Stimulated activated naive CD4-positive, alpha-beta T cell treated with Interleukin-2 at 50 U/mL for 16 hours (primary cell): Measurements from ENCODE around the gene DOK5.

Experiments
- DNase-seq: peaks from one replicate; lab custom pipeline; 2025; lab: John Stamatoyannopoulos, UW

Gene DOK5

GRCh38 chr20:54515793-54516628 lies 40.6 kb downstream of the DOK5 start:
- DNase-seq = no peak

- DNase-seq = no peak
These were observed 42.0 kb downstream of the DOK5 start for GRCh38 chr20:54517241-54517975.

GRCh38 chr20:54524849-54525248 lies 49.5 kb downstream of the DOK5 start:
- DNase-seq = no peak

- no peak for DNase-seq
These were observed 50.7 kb downstream of the DOK5 start for GRCh38 chr20:54525916-54526590.

GRCh38 chr20:54526801-54527200 lies 51.4 kb downstream of the DOK5 start:
- no peak for DNase-seq

- no peak for DNase-seq
These were observed 57.2 kb downstream of the DOK5 start for GRCh38 chr20:54532573-54532972.

GRCh38 chr20:54534101-54534500 lies 58.7 kb downstream of the DOK5 start:
- no peak for DNase-seq

GRCh38 chr20:54535033-54535432 lies 59.6 kb downstream of the DOK5 start:
- no peak for DNase-seq

- no peak for DNase-seq
These were observed 60.4 kb downstream of the DOK5 start for GRCh38 chr20:54535746-54536145.

GRCh38 chr20:54539521-54540046 lies 64.2 kb downstream of the DOK5 start:
- DNase-seq = no peak

GRCh38 chr20:54543369-54543768 lies 68.0 kb downstream of the DOK5 start:
- no peak for DNase-seq

- no peak for DNase-seq
These were observed 70.4 kb downstream of the DOK5 start for GRCh38 chr20:54545676-54546358.

- DNase-seq = no peak
These were observed 73.5 kb downstream of the DOK5 start for GRCh38 chr20:54548849-54549248.

GRCh38 chr20:54549658-54550326 lies 74.4 kb downstream of the DOK5 start:
- DNase-seq = no peak

GRCh38 chr20:54550776-54551396 lies 75.5 kb downstream of the DOK5 start:
- no peak for DNase-seq

GRCh38 chr20:54554006-54554405 lies 78.6 kb downstream of the DOK5 start:
- DNase-seq = no peak

- DNase-seq = no peak
These were observed 79.8 kb downstream of the DOK5 start for GRCh38 chr20:54555150-54555549.

- no peak for DNase-seq
These were observed 81.0 kb downstream of the DOK5 start for GRCh38 chr20:54556406-54556805.

- DNase-seq = no peak
These were observed 82.6 kb downstream of the DOK5 start for GRCh38 chr20:54557806-54558590.

- no peak for DNase-seq
These were observed 84.5 kb downstream of the DOK5 start for GRCh38 chr20:54559890-54560289.
